Measurements from ENCODE around the gene ATP10A. TPM values are rescaled to one million over a fixed set of nuclear protein-coding genes. Genes with fewer than 3 reads are reported as not detected.

The ATP10A gene
- total RNA-seq, 1 experiment from 2014 or later, result 0.02 TPM

GRCh38 chr15:25774871-25775270 lies 88.3 kb downstream of the ATP10A start:
- DNase-seq (ENCODE audit: low read depth, low spot score) (no peak), ATAC-seq (no peak)
- TF ChIP-seq TCF7L2 (IDR thresholded peaks at IDR 0.05; ENCODE audit: borderline replicate concordance, extremely low read depth, insufficient read depth, insufficient read length) (no peak), POLR2AphosphoS5 (IDR thresholded peaks at IDR 0.05; ENCODE audit: low read depth, low read length) (no peak), JUND (IDR thresholded peaks at IDR 0.05) (no peak), RAD21 (IDR thresholded peaks at IDR 0.05; ENCODE audit: low read depth) (no peak), ZBTB33 (IDR thresholded peaks at IDR 0.05; ENCODE audit: extremely low read depth, insufficient replicate concordance, low read length) (no peak), ELF1 (IDR thresholded peaks at IDR 0.05; ENCODE audit: borderline replicate concordance, low read depth) (no peak), YY1 (IDR thresholded peaks at IDR 0.05; ENCODE audit: extremely low read depth, insufficient replicate concordance, low read depth, low read length) (no peak), SIN3A (IDR thresholded peaks at IDR 0.05; ENCODE audit: low read depth) (no peak), FOSL1 (IDR thresholded peaks at IDR 0.05; ENCODE audit: low read depth) (no peak), CBX3 (IDR thresholded peaks at IDR 0.05; ENCODE audit: low read depth) (no peak), ZNF274 (IDR thresholded peaks at IDR 0.05; ENCODE audit: low read depth, low read length) (no peak), CTCF (IDR thresholded peaks at IDR 0.05 in 2 of 3, conservative IDR thresholded peaks at IDR 0.05 in 1 of 3; ENCODE audit: borderline replicate concordance in 1 of 3, insufficient read depth in 1 of 3, low read depth in 2 of 3, low read length in 2 of 3) (no peak), REST (IDR thresholded peaks at IDR 0.05; ENCODE audit: low read depth) (no peak), EZH2 (IDR thresholded peaks at IDR 0.05) (no peak), ATF3 (IDR thresholded peaks at IDR 0.05) (no peak), MAX (IDR thresholded peaks at IDR 0.05) (no peak), SP1 (IDR thresholded peaks at IDR 0.05; ENCODE audit: low read depth) (no peak), EGR1 (IDR thresholded peaks at IDR 0.05; ENCODE audit: low read depth) (no peak), ZFX (IDR thresholded peaks at IDR 0.05) (no peak), POLR2A (IDR thresholded peaks at IDR 0.05; ENCODE audit: borderline replicate concordance, extremely low read depth, insufficient read depth, insufficient read length) (no peak)
- Histone ChIP-seq H3K79me2 (ENCODE audit: insufficient read depth, low read length) (no peaks in the 10 kb centered on the region), H2AFZ (ENCODE audit: low read depth, low read length, poor library complexity, severe bottlenecking) (no peak overlapping the region), H3K9me3 (ENCODE audit: control insufficient read depth in 1 of 2, insufficient read depth in 1 of 2, low read depth in 1 of 2, low read length in 2 of 2) (peaks cover 0 to 20% of the 10 kb centered on the region in 2 experiments; a peak in 2 of 4 replicates), H3K4me1 (ENCODE audit: control insufficient read depth in 1 of 2, insufficient read depth in 2 of 2, low read length in 2 of 2) (no peaks in the 10 kb centered on the region), H3K9ac (ENCODE audit: low read length) (no peak overlapping the region), H3K4me2 (ENCODE audit: low read length) (no peak overlapping the region), H4K20me1 (ENCODE audit: insufficient read depth) (no peaks in the 10 kb centered on the region), H3K27ac (ENCODE audit: low read depth, low read length) (no peak overlapping the region), H3K4me3 (replicated peaks in 1 of 2; ENCODE audit: low read depth in 1 of 2, low read length in 2 of 2) (no peak overlapping the region), H3K36me3 (ENCODE audit: control insufficient read depth in 1 of 2, insufficient read depth in 2 of 2, low read length in 2 of 2) (no peaks in the 10 kb centered on the region), H3K27me3 (ENCODE audit: insufficient read depth, low read length) (no peaks in the 10 kb centered on the region), H3K9me2 (ENCODE audit: insufficient read depth) (no peaks in the 10 kb centered on the region)
- ChIA-PET CTCF (no interaction called here), RAD21 (ENCODE audit: low non-redundant PET in 1 of 2, low total read pairs in 2 of 2, uncharacterized antibody in 2 of 2, unreplicated experiment in 2 of 2) (no interaction called here), POLR2A (no interaction called here)
- BruUV-seq (replicated peaks), result no TSS peak
- intact Hi-C loops (cut with micrococcal nuclease), result no loop called here
